Common myeloid progenitor, CD34-positive (primary cell): ENCODE results near the gene CHCHD6.

Experiments
- CTCF ChIA-PET: fragments of 350-600 bp; sonication (Branson Sonifier 250); formaldehyde crosslinking; loops from one replicate; lab custom pipeline; 2021; ENCODE audit warnings: antibody characterized with exemption; lab: Charles Lee
- POLR2A ChIA-PET: fragments of 350-600 bp; sonication (Branson Sonifier 250); formaldehyde crosslinking; loops from one replicate; lab custom pipeline; 2021; ENCODE audit warnings: antibody characterized with exemption; lab: Charles Lee
- DNase-seq, 3 donors: peaks; one replicate each; pipeline versions ENCODE4 v3.0.0 to v3.0.0-alpha.2; 2013
- H3K27ac ChIP-seq, 2 experiments: 1 replicate in 1 of 2; 2 replicates in 1 of 2; pipeline ENCODE4 v1.7.0; 2013; ENCODE audit warnings: inconsistent platforms in 2 of 2, low read length in 2 of 2, mild to moderate bottlenecking in 2 of 2, low read depth in 1 of 2, moderate library complexity in 1 of 2; ENCODE audit not compliant: severe bottlenecking in 2 of 2, insufficient read depth in 1 of 2, poor library complexity in 1 of 2
- H3K27me3 ChIP-seq, 5 experiments: replicated peaks in 2 of 5; 1 replicate in 3 of 5; 2 replicates in 2 of 5; pipeline versions ENCODE4 v1.6.1 to v1.7.0; 2013; ENCODE audit warnings: low read length in 4 of 5, mild to moderate bottlenecking in 2 of 5, moderate library complexity in 2 of 5, inconsistent platforms in 1 of 5; ENCODE audit not compliant: insufficient read depth in 5 of 5, control insufficient read depth in 4 of 5
- H3K36me3 ChIP-seq, 4 experiments: 1 replicate in 2 of 4; 2 replicates in 2 of 4; pipeline versions ENCODE4 v1.6.1 to v1.7.0; 2013; ENCODE audit warnings: low read length in 3 of 4, control low read depth in 1 of 4, mild to moderate bottlenecking in 1 of 4; ENCODE audit not compliant: control insufficient read depth in 4 of 4, insufficient read depth in 4 of 4
- H3K4me1 ChIP-seq, 4 experiments: 1 replicate in 3 of 4; 2 replicates in 1 of 4; pipeline versions ENCODE4 v1.6.1 to v1.7.1; 2013; ENCODE audit warnings: low read length in 3 of 4, mild to moderate bottlenecking in 3 of 4, control low read depth in 1 of 4, inconsistent platforms in 1 of 4, moderate library complexity in 1 of 4; ENCODE audit not compliant: control insufficient read depth in 4 of 4, insufficient read depth in 4 of 4; ENCODE audit errors: control extremely low read depth in 1 of 4
- H3K4me3 ChIP-seq, 7 experiments: 1 replicate in 4 of 7; 2 replicates in 3 of 7; pipeline versions ENCODE4 v1.5.1 to v1.7.0; 2013; ENCODE audit warnings: mild to moderate bottlenecking in 7 of 7, low read length in 6 of 7, moderate library complexity in 6 of 7, inconsistent platforms in 2 of 7, low read depth in 2 of 7, control low read depth in 1 of 7; ENCODE audit not compliant: insufficient read depth in 4 of 7, control insufficient read depth in 1 of 7; ENCODE audit errors: extremely low read depth in 1 of 7
- H3K9me3 ChIP-seq, 5 experiments: 1 replicate in 4 of 5; 2 replicates in 1 of 5; pipeline versions ENCODE4 v1.6.1 to v1.7.1; 2013; ENCODE audit warnings: low read length in 4 of 5, mild to moderate bottlenecking in 2 of 5, inconsistent platforms in 1 of 5, low read depth in 1 of 5, moderate library complexity in 1 of 5; ENCODE audit not compliant: control insufficient read depth in 4 of 5, insufficient read depth in 2 of 5; ENCODE audit errors: control extremely low read depth in 1 of 5
- WGBS: methylation state at CpG from one replicate; pipeline ENCODE4 v1.1.5; 2013; ENCODE audit not compliant: insufficient coverage; 5-methylcytosine and 5-hydroxymethylcytosine counted together

Gene CHCHD6

GRCh38 chr3:126955004-126955790, 251.2 kb downstream of the CHCHD6 start:
- DNase-seq = peak in 1 of 3 donors; percentile 11
- ChIA-PET CTCF (no interaction called here), POLR2A (no interaction called here)
- Histone ChIP-seq H3K36me3 (peaks cover 0 to 4% (median 0%) of the 10 kb centered on the region in 4 experiments), H3K27ac (no peak overlapping the region), H3K9me3 (no peaks in the 10 kb centered on the region), H3K4me3 (no peak overlapping the region), H3K4me1 (peaks cover 0 to 7% (median 0%) of the 10 kb centered on the region in 4 experiments), H3K27me3 (peaks cover 0 to 21% (median 3%) of the 10 kb centered on the region in 5 experiments)
- 96% methylated on average over 9 of the region's 15 CpGs for WGBS

DNA sequence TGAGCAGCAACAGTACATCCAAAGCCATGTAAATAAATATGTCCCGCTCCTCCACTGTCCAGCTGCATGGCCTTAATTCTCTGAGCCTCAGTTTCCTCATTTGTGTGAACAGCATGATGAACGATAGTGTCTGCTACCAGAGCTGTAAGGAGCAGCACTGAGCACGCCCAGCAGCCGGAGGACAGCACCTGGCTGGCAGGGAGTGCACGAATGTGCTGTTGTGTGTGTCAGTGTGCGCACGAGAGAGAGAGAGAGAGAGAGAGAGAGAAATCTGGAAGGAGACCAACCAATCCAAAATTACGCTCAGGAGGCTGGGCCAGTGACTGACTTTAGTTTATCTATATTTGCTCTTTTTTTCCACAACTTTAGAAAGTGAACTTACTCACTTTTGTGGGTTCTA, 252.3 kb downstream of the CHCHD6 start:
- CTCF ChIA-PET = interaction anchor here (0.6 to 0.7 kb wide), 2 partner anchors 17 to 50 kb away, joined by 3 read pairs; no protein-coding TSS in a partner anchor
- POLR2A ChIA-PET = no interaction called here
- H3K27ac ChIP-seq = no peak overlapping the region
- peaks cover 0 to 7% (median 0%) of the 10 kb centered on the region in 4 experiments for H3K4me1 ChIP-seq
- peaks cover 0 to 19% (median 3%) of the 10 kb centered on the region in 5 experiments for H3K27me3 ChIP-seq
- H3K4me3 ChIP-seq = no peak overlapping the region
- no peak for DNase-seq
- WGBS = 96% methylated on average over 7 of the region's 8 CpGs
- peaks cover 0 to 4% (median 0%) of the 10 kb centered on the region in 4 experiments for H3K36me3 ChIP-seq
- no peaks in the 10 kb centered on the region for H3K9me3 ChIP-seq

DNA sequence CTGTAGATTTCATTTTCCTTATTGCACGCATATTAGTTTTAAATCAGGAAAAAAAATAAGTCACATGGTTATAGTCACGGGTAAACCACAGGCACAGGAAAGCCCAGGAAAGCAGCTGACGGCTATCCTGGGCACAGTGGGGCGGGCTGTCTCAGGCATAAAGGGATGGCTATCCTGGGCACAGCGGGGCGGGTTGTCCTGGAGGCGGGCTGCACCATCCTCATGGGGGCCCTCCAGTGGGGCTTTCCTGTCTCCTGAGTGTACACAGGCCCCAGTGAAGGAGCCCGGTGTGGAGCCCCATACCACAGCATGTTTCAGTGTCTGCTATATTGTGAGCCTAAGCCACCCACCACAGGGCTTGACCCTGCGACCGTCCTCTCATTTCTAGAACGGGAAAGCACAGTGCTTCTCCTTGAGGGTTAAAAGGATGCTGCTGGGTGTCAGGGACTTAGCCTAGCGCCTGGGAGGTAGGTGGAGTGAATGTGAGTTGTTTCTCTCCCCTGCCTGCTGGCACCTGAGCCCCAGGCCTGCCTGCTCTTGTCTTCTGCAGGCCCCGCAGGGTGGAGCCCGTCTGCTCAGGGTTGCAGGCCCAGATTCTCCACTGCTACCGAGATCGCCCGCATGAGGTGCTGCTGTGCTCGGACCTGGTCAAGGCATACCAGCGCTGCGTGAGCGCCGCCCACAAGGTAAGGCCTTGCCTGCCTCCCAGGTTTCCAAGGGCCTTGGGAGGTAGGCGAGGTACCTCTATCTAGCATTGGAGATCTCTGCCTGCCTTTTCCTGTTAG, 253.0 kb downstream of the CHCHD6 start:
- 86% methylated on average over 21 of the region's 23 CpGs for WGBS
- no peak for DNase-seq
- POLR2A ChIA-PET = no interaction called here

DNA sequence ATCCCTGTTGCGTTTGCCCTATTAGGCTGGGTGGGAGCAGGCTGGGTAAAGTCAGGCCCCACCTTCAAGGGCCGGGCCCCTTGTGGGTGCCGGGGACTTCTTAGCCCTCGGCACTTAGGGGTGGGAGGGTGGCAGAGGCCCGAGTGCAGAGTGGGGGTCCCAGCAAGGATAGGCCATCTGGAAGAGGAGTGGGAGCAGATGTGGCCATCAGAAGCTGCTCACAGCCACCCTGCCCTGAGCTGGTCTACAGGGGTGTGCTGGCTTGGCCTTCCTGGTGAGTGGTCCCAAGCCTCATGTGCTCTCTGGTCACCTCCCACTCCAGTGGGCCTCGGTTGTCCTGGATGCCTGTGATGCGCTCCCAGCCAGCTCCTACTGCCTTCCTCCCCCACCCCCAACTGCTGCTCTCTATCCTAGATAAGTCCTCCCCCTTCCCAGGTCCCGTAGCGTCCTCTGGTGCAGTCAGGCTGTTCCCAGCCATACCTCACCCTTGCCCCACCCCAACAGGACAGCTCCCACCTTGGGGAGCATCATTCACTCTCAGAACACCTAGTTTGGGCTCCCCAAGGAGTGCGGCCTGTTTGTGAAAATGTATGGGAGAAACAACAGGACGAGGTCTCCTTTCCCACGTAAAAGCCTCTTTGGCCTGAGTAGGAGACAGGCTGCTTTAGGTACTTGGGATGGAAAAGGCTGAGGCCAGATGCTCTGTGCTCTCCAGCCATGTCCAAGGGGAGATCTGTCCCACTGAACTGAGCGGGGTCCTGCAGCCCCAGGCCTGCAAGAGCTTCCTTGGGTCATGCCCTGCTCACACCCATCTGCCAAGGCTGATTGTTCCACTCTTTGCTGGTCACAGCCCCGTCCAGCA, 254.0 kb downstream of the CHCHD6 start:
- H3K9me3 ChIP-seq = no peaks in the 10 kb centered on the region
- H3K27ac ChIP-seq = no peak overlapping the region
- peaks cover 0 to 7% (median 0%) of the 10 kb centered on the region in 4 experiments for H3K4me1 ChIP-seq
- ChIA-PET CTCF (no interaction called here), POLR2A (no interaction called here)
- H3K36me3 ChIP-seq = peaks cover 0 to 4% (median 0%) of the 10 kb centered on the region in 4 experiments
- WGBS = 97% methylated on average over 13 of the region's 14 CpGs
- no peak overlapping the region for H3K4me3 ChIP-seq
- no peak for DNase-seq
- peaks cover 0 to 20% (median 3%) of the 10 kb centered on the region in 5 experiments for H3K27me3 ChIP-seq

More for the DNA sequence above, 253.0 kb downstream of the CHCHD6 start:
- Histone ChIP-seq H3K4me1 (peaks cover 0 to 7% (median 0%) of the 10 kb centered on the region in 4 experiments), H3K9me3 (no peaks in the 10 kb centered on the region), H3K36me3 (peaks cover 0 to 4% (median 0%) of the 10 kb centered on the region in 4 experiments), H3K27ac (no peak overlapping the region), H3K4me3 (no peak overlapping the region), H3K27me3 (peaks cover 0 to 15% (median 3%) of the 10 kb centered on the region in 5 experiments)
- CTCF ChIA-PET = no interaction called here

- peaks cover 0 to 4% (median 0%) of the 10 kb centered on the region in 4 experiments for H3K36me3 ChIP-seq
- H3K27me3 ChIP-seq = peaks cover 0 to 19% (median 3%) of the 10 kb centered on the region in 5 experiments
- no peaks in the 10 kb centered on the region for H3K9me3 ChIP-seq
- H3K27ac ChIP-seq = no peak overlapping the region
- POLR2A ChIA-PET = no interaction called here
- no peak overlapping the region for H3K4me3 ChIP-seq
- CTCF ChIA-PET = no interaction called here
- peaks cover 0 to 7% (median 0%) of the 10 kb centered on the region in 4 experiments for H3K4me1 ChIP-seq
- no peak for DNase-seq
- WGBS = 92% methylated on average over 7 of the region's 10 CpGs
Observed at GRCh38 chr3:126958638-126959085, 254.6 kb downstream of the CHCHD6 start.

DNA sequence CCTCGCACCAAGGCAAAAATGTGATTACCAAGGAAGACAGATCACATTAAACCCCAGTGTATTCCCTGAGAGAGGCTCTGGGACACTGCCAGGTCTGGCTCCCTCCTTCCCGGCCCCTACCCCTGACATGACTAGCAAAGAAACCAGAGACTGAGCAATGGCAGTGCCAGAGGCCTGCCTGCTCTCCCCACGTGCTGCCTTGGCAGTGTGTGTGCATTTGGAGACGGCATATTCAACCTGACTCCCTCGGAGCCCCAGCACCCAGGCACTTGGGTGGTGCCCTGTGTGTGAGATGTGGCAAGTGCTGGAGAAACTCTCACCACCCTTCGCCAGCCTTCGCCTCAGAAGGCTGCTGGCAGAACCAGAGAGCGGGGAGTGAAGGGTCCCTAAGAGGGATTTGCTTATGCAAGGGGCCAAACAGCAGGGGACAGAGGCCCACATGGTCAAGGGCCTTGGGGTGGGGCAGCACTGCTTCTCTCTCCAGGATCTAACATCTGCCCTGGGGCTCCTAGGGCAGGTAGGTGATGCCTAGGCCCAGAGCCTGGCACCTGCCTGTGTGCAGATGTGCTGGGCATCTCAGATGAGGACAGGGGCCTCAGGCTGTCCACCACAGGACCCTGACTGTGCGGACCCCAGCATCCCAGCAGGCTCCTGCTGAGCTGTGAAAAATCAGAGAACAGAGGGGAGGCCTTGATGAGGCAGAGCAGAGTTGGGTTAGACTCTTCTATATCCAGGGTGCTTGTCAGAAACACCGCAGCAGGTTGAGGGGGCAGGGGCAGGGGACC, 255.3 kb downstream of the CHCHD6 start:
- no peak for DNase-seq
- Histone ChIP-seq H3K9me3 (no peaks in the 10 kb centered on the region), H3K36me3 (peaks cover 0 to 4% (median 0%) of the 10 kb centered on the region in 4 experiments), H3K27me3 (peaks cover 0 to 21% (median 5%) of the 10 kb centered on the region in 5 experiments), H3K27ac (no peak overlapping the region), H3K4me1 (peaks cover 0 to 7% (median 0%) of the 10 kb centered on the region in 4 experiments), H3K4me3 (no peak overlapping the region)
- ChIA-PET POLR2A (no interaction called here), CTCF (no interaction called here)
- 83% methylated on average over 8 of the region's 10 CpGs for WGBS
